Neural cell (in vitro differentiated cells): ENCODE results near the gene BAG5.

ENCODE experiments used
- EP300 ChIP-seq: fragments of 450-650 bp; conservative IDR thresholded peaks from 2 replicates; pipeline ENCODE4 v1.6.1; 2014; ENCODE audit warnings: antibody characterized with exemption, mild to moderate bottlenecking, moderate library complexity; ENCODE audit not compliant: poor library complexity, severe bottlenecking
- EZH2 ChIP-seq: fragments of 200-600, 300-800 bp; shearing (Covaris generic), sonication (generic); IDR thresholded peaks from 2 replicates; pipeline ENCODE4 v1.6.1; 2014; ENCODE audit warnings: antibody characterized with exemption, low read length, borderline replicate concordance, mild to moderate bottlenecking; ENCODE audit not compliant: insufficient read depth, poor library complexity, severe bottlenecking
- POLR2AphosphoS5 ChIP-seq: IDR thresholded peaks from 2 replicates; pipeline ENCODE4 v1.6.1; 2012
- TAF1 ChIP-seq: IDR thresholded peaks from 2 replicates; pipeline ENCODE4 v1.6.1; 2012; ENCODE audit warnings: low read depth
- TF ChIP-seq, protein P1 (sequence below): fragments of 450-650 bp; IDR thresholded peaks from 2 replicates; pipeline ENCODE4 v1.5.1; 2014; ENCODE audit warnings: antibody characterized with exemption, mild to moderate bottlenecking, moderate library complexity; ENCODE audit not compliant: poor library complexity, severe bottlenecking

DNA sequence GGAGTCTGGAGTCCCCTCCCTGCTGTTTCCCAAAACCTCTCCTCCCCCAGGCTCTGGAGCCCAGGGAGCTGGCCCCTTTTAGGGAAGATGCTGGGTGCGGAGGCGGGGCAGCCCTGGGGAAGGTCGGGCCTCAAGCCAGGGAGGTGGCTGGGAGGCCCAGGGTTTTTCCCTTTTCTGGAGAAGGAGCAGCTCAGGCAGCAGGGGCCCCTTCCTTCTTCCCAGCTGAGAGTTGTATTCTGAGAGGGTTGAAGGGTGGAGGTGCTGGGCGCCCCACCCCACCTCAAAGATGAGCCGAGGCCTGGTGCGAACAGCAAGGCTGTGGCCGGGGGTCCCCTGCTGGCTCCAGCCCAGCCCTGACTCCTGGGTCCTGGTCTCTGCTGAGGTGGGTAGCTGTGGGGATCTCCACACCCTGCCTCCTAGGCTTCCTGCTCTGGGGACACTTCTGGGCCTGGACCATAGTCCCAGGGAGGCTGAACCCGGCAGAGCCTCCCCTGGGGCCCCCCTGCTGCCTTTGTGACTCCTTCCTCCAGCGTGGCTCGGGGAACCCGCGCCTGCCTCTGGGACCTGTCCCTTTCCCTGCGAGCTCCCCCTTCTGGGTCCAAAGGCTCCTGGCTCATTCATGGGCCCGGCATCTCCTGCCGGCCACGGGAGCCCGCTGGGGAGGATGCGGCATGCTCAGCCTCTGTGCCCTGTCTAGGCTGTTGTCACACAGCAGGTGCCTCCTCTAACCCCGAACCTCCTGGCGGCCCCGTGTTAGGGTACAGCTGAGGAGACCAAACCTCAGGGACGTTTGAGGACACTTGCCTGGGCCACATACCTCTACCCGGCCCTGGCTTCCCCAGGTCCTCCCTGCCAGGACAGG, 29.1 kb downstream of the BAG5 start:
- TF ChIP-seq, protein P1, sequence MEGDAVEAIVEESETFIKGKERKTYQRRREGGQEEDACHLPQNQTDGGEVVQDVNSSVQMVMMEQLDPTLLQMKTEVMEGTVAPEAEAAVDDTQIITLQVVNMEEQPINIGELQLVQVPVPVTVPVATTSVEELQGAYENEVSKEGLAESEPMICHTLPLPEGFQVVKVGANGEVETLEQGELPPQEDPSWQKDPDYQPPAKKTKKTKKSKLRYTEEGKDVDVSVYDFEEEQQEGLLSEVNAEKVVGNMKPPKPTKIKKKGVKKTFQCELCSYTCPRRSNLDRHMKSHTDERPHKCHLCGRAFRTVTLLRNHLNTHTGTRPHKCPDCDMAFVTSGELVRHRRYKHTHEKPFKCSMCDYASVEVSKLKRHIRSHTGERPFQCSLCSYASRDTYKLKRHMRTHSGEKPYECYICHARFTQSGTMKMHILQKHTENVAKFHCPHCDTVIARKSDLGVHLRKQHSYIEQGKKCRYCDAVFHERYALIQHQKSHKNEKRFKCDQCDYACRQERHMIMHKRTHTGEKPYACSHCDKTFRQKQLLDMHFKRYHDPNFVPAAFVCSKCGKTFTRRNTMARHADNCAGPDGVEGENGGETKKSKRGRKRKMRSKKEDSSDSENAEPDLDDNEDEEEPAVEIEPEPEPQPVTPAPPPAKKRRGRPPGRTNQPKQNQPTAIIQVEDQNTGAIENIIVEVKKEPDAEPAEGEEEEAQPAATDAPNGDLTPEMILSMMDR = no peak
- no peak for TF ChIP-seq EP300
- no peak for TF ChIP-seq TAF1
- no peak for TF ChIP-seq EZH2
- no peak for TF ChIP-seq POLR2AphosphoS5
